ENCODE results near the gene SLC27A3.

SLC27A3 gene, protein sequence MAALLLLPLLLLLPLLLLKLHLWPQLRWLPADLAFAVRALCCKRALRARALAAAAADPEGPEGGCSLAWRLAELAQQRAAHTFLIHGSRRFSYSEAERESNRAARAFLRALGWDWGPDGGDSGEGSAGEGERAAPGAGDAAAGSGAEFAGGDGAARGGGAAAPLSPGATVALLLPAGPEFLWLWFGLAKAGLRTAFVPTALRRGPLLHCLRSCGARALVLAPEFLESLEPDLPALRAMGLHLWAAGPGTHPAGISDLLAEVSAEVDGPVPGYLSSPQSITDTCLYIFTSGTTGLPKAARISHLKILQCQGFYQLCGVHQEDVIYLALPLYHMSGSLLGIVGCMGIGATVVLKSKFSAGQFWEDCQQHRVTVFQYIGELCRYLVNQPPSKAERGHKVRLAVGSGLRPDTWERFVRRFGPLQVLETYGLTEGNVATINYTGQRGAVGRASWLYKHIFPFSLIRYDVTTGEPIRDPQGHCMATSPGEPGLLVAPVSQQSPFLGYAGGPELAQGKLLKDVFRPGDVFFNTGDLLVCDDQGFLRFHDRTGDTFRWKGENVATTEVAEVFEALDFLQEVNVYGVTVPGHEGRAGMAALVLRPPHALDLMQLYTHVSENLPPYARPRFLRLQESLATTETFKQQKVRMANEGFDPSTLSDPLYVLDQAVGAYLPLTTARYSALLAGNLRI

DNA sequence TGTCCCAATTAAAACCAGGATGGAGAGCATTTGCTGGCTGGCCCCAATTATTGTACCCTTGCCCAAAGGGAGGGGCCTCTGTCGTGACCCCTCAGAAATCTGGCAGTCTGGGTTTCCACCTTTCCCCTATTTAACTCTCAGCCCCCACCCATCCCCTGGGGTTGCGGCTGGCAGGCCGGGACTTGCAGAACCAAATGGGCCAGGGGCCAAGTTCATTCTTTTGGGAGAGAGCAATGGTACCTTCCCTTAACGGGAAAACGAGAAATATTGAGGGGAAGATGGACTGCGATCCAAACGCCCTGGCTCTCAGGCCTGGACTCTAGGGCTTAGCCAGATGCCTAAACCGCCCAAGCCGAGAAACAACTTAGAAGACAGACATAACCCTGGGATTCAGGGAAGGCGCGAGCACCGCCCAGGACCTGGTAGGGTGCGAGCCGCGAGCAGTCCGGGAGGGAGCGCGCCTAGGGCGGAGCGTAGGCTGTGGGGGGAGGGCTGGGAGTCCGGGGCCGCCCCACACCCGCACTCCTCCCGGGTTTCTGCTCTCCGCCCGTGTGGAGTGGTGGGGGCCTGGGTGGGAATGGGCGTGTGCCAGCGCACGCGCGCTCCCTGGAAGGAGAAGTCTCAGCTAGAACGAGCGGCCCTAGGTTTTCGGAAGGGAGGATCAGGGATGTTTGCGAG, at the start of gene SLC27A3:
TSS of gene SLC27A3 (plus strand) at position 628 of the 678 bp plus-strand sequence. CDS start 91 bp downstream, outside the sequence.
- no peak for DNase-seq (ENCODE audit: low read depth)

DNA sequence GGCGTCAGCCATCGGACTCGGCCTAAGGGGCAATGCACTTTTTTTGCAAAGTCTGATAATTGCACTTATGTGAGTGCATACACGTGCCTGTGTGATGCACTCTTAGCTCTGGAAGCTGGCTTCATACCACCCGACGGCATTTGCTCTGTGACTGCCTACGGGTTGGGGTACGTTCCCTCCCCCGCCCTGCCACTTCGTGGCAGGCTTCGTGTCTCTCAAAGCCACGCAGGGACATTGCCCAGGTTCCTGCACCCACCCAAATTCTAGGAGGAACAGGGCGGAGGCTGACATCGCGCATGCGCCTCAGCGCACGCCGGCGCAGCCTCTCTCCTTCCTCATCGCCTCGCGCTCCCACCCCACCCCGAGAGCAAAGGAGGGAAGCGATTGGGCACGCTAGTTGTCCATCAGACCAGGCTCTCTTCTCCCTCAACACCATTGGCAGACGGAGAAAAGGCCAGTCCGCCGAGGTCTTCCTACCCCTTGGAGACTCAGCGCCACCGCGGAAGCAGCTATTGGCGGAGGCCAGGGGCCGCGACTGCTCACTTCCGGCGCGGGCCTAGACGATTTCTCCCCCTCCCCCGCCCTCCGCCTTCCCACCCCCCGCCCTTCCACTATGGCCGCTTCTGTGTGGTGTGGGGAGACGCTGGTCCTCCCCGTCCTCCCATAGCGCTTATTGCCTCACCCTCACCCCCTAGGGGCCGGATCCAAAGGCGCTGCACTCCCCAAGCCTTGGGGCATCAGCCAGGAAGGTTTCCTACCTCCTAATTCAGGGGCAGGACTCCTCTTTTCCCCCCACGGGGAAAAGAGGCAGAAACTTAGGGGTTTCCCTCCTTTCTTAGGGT, 47.5 kb upstream of the SLC27A3 start, which contains the start of gene INTS3:
TSS of gene INTS3 (plus strand) at position 588 of the 842 bp plus-strand sequence. CDS start 585 bp downstream, outside the sequence.
- DNase-seq (ENCODE audit: low read depth), result peak; percentile 99

DNA sequence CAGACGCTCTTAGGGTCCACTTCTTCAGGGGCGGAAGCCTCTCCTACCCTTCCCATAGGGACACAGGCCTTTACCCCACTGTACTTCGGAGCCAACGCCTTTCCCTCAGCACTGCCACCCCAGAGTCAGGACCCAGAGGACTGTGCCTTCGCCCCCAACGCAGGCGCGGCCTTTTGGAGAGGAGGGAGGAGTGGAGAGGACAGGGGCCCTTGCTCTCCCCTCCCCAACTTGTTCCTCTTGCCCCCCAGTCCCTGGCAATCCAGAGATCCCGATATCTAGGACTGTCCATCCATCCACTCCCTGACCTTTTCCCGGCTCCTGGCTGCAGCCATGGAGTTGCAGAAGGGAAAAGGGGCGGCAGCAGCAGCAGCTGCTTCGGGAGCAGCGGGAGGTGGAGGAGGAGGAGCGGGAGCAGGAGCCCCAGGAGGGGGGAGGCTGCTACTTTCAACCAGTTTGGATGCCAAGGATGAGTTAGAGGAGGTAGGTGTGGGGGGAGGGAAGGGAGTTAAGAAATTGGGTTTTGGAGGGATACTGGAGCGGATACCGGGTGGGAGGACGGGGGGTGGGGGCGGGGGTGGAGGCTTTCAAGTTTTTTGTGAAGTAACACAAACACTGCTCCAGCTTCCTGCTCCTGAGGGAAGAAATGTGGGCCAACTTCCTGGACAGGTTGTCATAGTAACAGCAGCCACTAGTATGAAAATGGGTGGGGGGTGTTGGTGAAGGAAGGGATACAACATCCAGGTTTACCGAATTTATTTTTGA, 46.7 kb upstream of the SLC27A3 start:
- no peak for DNase-seq (ENCODE audit: low read depth)

DNA sequence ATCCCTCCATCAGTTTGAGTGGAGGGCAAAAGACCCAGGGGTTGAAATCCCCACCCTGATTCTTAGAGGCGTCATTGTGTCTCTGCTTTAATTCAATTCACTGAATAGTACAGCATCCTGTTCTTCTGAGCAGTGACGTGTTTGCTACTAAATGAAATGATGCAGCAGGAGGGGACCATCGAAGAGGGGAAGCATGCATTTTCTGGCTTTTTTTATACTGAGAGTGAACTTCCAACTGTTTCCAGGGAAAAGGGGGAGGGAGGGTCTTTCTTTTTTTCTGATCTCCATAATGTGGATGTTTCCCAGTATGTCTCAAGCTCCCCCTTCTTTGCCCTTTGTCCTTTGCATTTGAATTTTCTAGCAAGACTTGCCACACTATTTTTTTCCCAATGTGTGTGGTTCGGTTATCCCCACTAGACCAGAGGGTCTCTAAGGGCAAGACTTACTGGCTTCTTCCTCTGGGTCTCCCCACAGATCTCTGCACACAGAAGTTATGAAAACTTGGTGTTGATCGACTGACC, 44.7 kb upstream of the SLC27A3 start:
- no peak for DNase-seq (ENCODE audit: low read depth)

DNA sequence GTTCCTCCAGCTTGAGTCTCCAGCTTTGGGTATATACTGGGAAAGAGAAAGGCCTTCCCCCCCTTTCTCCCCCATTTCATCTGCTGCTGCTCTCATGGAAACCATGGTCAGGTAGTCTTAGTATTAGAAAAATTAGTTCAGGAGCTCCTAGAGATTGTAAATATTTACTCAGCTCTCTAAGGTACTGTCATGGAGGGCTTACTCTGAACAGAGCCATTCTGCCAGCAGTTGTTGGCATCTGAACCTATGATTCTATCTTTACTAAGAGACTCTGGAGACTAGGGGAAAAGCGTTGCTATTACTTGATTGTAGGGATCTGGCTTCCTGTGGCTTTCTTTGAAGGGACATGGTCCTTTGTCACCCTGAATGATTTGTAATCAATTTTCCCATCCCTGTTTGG, 41.2 kb upstream of the SLC27A3 start:
- no peak for DNase-seq (ENCODE audit: low read depth)

DNA sequence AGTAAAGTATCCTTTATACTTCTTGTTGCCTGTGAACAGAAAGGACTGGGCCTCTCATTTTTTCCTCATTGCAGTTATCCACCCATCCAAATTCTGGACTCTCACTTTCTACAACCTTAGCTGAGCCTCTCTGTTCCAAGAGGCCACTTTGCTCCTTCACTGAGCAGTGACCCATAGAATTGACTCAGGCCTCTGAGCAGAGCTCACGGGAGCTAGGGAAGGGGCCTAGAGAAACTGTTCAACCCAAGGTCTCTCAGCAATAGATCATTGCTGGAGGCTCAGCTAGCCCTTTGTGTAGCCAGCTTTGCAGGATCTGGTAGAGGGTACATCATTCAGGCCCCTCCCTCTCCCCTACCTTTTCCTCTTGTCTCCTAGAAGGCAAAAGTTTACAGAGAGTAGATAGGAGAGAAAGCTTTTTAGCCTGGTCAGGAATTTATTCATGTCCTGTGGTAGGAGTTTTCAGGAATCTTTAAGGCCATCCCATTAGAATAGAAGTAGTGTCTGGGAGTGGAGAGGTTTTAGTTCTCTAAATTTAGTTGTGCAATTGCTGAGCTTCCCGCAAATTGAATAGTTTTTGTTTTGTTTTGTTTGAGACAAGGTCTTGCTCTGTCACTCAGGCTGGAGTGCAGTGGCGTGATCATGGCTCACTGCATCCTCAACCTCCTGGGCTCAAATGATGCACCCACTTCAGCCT, 40.7 kb upstream of the SLC27A3 start:
- DNase-seq (ENCODE audit: low read depth), result no peak

DNA sequence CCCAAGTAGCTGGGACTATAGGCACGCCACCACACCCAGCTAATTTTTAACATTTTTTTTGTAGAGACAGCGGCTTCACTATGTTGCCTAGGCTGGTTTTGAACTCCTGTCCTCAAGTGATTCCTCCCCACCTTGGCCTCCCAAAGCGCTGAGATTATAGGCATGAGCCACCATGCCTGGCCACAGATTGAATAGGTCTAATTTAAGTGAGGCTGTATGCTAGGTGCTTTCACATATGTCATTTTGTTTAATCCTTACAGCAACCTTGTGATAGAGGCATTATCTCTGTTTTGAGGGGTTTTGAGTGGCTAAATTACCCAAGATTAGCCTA, 40.2 kb upstream of the SLC27A3 start:
- no peak for DNase-seq (ENCODE audit: low read depth)

DNA sequence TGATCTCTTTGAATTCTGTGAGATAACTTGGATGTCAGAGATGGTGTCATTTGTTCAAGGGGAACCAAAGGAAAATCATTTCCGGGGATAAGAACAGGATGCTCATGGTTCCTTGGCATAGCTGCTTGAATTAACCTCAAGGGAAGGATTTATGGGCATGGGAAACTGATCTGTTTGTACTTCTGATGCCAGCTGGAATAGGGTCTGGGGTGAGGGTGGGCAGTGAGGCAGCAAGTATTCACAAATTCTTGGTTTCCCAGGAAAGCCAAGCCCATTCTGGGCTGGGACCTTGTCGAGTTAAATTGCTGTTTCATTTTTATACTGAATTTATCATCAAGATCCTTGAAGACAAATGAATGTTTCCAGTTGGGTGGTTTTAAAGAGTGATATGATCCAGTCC, 33.2 kb upstream of the SLC27A3 start:
- no peak for DNase-seq (ENCODE audit: low read depth)

DNA sequence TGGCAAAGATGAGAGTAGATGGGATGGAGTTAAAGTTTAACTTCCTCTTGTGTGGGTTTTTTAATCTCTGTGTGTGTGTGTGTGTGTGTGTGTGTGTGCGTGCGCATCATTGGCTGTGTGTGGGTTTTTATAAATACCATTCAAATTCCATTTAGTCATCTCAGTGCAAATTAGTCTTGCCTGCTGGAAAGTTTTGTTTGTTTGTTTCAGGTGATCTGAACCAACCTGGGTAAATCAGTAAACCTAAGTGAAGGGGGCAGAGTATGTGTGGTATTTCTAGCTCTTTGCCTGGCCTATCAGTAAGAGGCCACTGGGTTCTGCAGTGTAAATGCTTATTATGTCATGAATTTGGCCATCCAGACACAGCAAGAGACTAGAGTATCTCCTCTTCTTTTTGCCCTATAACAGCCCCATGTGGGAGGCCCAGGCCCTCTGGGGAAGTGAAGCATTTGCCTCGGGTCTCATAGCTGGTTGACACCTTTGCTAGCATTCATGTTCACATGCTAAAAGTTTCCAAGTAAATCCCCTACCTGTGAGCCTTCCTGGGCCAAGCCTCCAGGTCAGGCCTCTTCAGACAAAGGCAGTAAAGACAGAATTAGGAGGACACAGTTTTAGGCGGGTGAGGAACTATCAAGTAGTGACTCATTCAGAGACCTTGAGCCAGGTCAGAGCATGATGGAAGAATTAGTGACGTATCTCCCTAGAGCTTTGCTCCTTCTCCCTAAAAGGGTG, 32.6 kb upstream of the SLC27A3 start:
- DNase-seq (ENCODE audit: low read depth), result no peak

DNA sequence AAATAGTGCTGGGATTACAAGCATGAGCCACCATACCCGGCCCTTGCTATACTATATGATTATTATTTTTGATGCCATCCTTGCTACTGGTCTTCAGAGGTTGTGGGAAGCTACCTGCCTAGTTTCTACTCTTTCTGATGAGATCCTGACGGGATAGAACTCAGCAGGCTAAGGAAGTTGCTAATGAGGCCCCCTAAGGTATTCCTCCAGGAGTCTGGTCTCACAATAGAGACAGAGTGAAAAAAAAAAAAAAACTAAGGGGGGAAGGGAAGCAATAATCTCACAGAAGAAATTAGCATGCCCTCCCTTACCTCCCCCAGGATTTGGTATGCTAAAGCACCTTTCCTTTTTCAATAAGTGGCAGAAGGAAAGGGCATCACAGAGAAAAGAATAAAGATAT, 29.8 kb upstream of the SLC27A3 start:
- DNase-seq (ENCODE audit: low read depth), result no peak

DNA sequence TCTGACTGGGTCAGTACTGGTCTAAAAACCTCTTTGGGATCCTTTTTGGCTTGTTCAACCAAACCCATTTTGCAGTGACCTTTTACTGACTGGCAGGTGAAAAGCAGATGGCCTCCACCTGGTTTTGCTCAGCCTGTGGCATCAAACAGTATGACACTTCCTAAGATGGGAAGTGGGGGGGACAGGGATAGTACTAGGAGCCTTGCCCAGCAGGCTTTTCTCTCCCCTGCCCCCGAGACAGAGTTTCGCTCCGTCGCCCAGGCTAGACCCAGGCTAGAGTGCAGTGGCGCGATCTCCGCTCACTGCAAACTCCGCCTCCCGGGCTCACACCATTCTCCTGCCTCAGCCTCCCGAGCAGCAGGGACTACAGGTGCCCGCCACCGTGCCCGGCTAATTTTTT, 29.0 kb upstream of the SLC27A3 start:
- DNase-seq (ENCODE audit: low read depth), result no peak

DNA sequence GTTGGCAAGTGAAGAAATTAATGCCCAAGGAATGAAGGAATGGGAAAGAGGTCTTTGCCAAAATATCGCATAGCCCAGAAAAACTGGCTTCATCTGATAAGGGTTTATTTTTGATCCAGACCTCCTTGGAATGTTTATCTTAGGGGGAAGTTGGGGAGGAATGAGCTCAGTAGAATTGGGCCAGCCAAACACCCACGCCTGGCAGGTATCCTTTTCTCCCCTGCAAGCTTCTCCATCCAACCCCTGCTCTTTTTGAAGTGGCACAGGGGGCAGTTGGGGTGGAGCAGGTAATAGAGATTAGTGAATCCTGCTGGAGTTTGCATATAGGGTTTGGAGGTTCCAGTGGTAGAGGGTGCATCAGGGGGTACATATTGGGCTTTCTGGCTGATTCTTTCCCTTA, 26.3 kb upstream of the SLC27A3 start:
- DNase-seq (ENCODE audit: low read depth), result no peak

DNA sequence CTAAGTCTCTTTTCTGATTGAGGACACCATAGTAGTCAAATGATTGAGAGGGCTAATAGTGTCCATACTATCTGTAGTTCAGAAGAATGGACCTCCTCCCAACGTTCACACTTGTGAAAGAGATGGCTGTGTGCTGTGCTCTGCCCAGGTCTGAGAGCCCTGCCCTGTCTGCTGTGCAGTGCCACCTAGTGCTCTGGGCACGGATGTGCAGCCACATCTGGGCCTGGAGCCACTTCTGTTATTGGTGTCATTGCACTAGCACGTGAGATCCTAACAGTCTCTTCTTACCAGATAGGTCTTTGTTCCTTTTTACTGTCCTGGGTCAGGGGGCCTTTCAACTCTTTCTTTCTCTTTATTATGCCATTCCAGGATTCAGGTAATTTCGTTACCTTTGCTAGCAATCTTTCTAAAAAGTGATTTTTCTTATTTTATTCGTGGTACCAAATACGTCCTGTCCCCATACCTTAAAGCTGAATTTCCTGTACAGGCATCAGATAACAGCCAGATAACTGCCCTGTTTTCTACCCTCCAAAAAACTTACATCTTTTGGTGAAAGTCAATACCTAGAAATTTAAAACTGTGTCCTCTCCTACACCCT, 25.7 kb upstream of the SLC27A3 start:
- DNase-seq (ENCODE audit: low read depth), result peak; percentile 36

DNA sequence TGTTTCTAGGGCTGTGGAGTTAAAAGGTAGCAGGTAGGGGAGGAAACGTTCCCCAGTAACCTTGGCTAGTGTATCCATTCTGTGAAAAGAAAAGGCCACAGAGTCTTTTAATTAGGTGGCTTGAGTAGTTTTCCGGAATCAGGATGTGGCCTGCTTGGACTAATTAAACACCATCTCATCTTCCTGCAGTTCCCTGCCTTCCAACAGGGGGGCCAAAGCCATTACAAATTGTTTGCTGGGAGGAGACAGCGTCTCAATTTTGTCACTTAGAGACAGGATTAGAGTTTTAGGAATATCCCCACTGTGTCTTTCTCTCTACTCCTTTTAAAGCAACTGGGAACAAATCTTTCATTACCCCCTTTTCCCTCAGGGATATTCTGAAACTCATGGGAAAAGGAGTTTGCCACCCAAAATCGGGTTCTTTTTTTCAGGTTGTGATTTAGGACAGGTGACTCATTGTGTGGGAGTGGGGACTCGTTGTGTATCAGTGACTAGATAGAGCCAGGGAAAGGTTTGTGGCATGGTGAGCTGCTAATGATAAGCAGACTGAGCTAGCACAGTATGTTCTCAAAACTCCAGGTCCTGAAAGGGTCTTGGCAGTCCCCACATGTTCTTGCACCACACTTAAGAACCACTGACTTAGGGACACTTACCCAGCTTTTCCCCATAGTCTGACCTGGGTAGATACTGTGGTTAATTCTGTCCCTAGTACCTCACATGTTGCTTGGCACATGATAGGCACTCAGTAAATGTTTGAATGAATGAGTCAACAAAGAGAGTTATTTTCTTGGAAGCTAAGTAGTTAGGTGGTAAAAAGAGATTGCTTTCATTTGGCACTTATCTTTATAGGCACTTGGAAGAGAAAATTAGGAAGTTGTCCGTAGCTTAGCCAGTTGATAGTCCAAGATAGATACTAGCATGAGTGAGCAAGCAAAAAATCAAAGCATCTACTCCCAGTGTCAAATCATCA, 24.9 kb upstream of the SLC27A3 start:
- DNase-seq (ENCODE audit: low read depth), result no peak

DNA sequence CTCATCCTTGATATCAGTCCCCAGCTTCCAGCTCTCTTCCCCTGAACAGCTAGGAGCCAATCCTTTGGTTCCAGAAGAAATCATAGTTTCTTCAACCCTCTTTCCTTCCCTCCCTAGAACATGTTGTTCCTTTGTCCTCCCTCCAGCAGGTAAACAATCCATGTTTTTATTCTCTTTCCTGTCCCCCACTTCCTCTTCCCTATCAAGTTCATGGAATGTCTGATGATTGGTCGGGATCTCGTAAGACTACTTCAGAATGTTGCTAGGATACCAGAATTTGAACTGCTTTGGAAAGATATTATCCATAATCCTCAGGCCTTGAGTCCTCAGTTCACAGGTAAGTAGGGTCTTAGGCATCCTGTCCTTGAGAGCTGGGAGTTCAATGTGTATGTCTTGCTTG, 23.1 kb upstream of the SLC27A3 start:
- DNase-seq (ENCODE audit: low read depth), result no peak

DNA sequence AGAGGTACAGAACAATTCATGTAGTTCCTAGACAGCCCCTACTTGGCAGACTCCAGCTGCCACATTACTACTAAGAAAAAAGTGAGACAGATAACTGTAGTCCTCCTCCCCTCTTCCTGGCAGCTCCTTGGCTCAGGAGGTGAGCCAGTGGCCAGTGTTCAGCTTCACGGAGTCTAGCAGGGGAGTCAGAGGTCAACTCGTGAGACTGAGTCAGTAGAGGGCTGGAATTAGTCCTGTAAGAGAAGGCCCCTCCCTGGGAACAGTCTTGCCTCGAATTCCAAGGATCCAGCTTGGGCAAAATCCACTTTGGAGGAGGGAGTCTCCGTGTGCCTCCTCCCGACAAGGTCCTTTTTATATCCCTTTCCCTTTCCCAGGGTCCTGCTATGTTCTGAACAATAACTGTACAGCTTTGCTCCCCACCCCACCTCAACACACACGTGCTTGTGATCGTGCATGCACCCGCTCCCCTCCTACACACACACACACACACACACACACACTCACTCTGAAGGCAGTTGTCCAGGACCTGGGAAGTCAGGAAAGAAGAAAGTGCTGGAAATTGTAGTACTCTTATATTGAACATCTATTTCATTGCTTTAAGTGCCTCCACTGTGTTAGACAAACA, 22.5 kb upstream of the SLC27A3 start:
- no peak for DNase-seq (ENCODE audit: low read depth)

DNA sequence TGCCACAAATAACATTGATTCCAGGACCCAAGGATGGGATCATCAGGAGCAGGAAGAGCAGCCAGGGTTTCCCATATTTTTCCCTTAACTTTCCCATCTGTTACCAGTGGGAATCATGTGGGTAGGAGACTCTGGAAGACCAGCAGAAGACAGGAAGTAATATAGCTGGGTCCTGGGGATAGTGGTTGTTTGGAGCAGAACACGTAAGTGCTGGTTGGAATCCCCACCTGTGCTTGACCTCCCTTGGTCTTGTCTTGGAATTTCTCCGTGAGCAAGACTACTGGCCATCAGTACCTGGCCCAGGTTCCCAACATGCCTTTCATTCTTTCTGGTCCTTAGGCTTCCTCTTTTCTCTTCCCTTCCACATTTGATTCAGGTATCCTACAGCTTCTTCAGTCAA, 20.9 kb upstream of the SLC27A3 start:
- DNase-seq (ENCODE audit: low read depth), result no peak

DNA sequence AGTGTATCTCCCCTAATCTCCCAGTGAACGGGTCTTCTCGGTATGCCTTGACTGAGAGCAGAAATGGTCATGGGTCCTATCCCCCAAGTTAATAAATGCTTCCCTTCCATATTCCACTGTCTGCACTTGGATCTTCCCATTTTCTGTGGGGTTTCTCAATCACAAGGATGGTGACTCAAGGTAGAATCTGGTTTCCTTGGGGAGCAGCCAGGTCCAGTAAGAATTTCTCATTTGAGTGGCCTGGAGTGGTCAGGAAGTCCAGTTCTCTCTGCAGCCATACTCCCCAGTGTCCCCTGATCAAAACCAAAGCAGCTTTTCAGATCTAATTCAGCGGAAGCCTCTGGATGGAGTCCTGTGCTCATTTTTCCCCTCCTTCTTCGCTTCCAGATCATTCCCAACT, 14.8 kb upstream of the SLC27A3 start:
- no peak for DNase-seq (ENCODE audit: low read depth)
